ENCODE data around the gene HEXD. TPM values are rescaled to one million over a fixed set of nuclear protein-coding genes. Genes with fewer than 3 reads are reported as not detected.

Gene HEXD
- total and polyA plus RNA-seq, 4 donors: 5.6 to 19.9 (median 12.2) TPM

DNA sequence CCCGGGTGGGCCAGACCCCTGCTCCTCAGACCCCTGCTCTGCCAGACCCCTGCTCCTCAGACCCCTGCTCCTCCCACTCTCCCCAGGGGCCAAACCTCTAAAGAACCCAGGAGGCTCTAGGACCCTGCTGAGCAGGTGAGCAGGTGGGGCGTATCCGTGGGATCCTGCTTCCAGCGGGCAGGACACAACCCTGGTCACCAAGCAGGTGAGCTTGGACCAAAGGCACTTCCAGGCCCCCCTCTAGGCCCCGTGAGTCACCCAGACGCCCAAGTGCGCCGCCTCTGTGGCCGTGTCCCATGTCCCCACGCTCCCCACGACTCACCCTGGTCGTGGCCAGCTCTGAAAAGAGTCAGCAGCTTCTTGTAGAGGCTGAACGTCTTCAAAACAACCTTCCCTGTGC lies 27.4 kb downstream of the HEXD start:
- no peak for DNase-seq (ENCODE audit: low spot score)
- H3K36me3 ChIP-seq (ENCODE audit: control insufficient read depth in 4 of 4, insufficient read depth in 3 of 4, low read depth in 1 of 4, low read length in 3 of 4): peaks cover 0 to 10% (median 2%) of the 10 kb centered on the region in 4 donors
- H3K4me3 ChIP-seq (ENCODE audit: low read depth in 1 of 3, low read length in 3 of 3): peak overlapping the region in 1 of 3 donors; percentile 0
- TF ChIP-seq, protein P1, sequence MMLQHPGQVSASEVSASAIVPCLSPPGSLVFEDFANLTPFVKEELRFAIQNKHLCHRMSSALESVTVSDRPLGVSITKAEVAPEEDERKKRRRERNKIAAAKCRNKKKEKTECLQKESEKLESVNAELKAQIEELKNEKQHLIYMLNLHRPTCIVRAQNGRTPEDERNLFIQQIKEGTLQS (IDR thresholded peaks at IDR 0.05): no peak
- TF ChIP-seq HNF4A (conservative IDR thresholded peaks at IDR 0.05) (no peak), RAD21 (IDR thresholded peaks at IDR 0.05) (no peak), SP1 (IDR thresholded peaks at IDR 0.05) (no peak), JUND (IDR thresholded peaks at IDR 0.05) (no peak), NR2F2 (IDR thresholded peaks at IDR 0.05) (no peak), RXRA (IDR thresholded peaks at IDR 0.05) (no peak), GABPA (IDR thresholded peaks at IDR 0.05 in 1 of 2, conservative IDR thresholded peaks at IDR 0.05 in 1 of 2) (no peak), EGR1 (IDR thresholded peaks at IDR 0.05; ENCODE audit: low read depth in 2 of 2) (no peak)
- no peaks in the 10 kb centered on the region for H3K27me3 ChIP-seq (ENCODE audit: control insufficient read depth in 4 of 4, insufficient read depth in 4 of 4, low read length in 3 of 4)
- H3K9ac ChIP-seq (ENCODE audit: low read depth in 1 of 2, low read length in 2 of 2): no peak overlapping the region
- peak overlapping the region; percentile 75 to 79 for H3K27ac ChIP-seq (ENCODE audit: low read depth in 1 of 2, low read length in 2 of 2)
- peaks cover 17 to 55% (median 39%) of the 10 kb centered on the region in 4 donors for H3K4me1 ChIP-seq (ENCODE audit: control insufficient read depth in 4 of 4, insufficient read depth in 4 of 4, low read length in 3 of 4)
- 78% methylated on average over 13 of the region's 13 CpGs for WGBS
- no peaks in the 10 kb centered on the region for H3K9me3 ChIP-seq (ENCODE audit: control insufficient read depth in 4 of 4, low read length in 3 of 4)

DNA sequence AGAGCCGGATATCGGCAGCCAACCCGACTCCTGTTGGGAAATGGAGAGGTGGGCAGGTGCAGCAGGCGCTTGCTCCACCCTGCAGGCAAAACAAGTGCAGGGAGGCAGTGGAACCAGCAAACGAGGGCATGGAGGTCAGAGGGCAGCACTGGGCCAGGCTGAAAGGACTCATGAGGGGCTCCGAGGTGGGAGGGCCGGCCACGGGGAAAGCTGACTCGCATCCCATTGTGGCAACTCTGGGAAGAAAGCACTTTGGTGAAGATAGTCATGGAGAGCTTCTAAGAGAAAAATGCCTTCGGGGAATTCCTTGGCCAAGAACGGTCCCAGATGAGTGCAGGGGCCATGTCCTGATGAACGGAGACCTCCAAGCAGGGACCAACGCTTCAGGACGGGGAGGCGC lies 28.0 kb downstream of the HEXD start:
- DNase-seq (ENCODE audit: low spot score): no peak
- H3K27ac ChIP-seq (ENCODE audit: low read depth in 1 of 2, low read length in 2 of 2): peak overlapping the region in 1 of 2 donors; percentile 79
- peaks cover 18 to 57% (median 41%) of the 10 kb centered on the region in 4 donors for H3K4me1 ChIP-seq (ENCODE audit: control insufficient read depth in 4 of 4, insufficient read depth in 4 of 4, low read length in 3 of 4)
- H3K27me3 ChIP-seq (ENCODE audit: control insufficient read depth in 4 of 4, insufficient read depth in 4 of 4, low read length in 3 of 4): no peaks in the 10 kb centered on the region
- peaks cover 0 to 10% (median 2%) of the 10 kb centered on the region in 4 donors for H3K36me3 ChIP-seq (ENCODE audit: control insufficient read depth in 4 of 4, insufficient read depth in 3 of 4, low read depth in 1 of 4, low read length in 3 of 4)
- WGBS: 90% methylated on average over 15 of the region's 15 CpGs
- TF ChIP-seq RXRA (IDR thresholded peaks at IDR 0.05): no peak
- TF ChIP-seq NR2F2 (IDR thresholded peaks at IDR 0.05): no peak
- TF ChIP-seq JUND (IDR thresholded peaks at IDR 0.05): no peak
- no peak for TF ChIP-seq YY1 (IDR thresholded peaks at IDR 0.05)
- no peak for TF ChIP-seq FOXA2 (IDR thresholded peaks at IDR 0.05)
- TF ChIP-seq HNF4G (IDR thresholded peaks at IDR 0.05): no peak
- TF ChIP-seq, protein P1 (IDR thresholded peaks at IDR 0.05): no peak
- TF ChIP-seq RAD21 (IDR thresholded peaks at IDR 0.05): no peak
- no peak for TF ChIP-seq HNF4A (conservative IDR thresholded peaks at IDR 0.05)
- TF ChIP-seq FOXA1 (IDR thresholded peaks at IDR 0.05): no peak
- TF ChIP-seq, protein P2, sequence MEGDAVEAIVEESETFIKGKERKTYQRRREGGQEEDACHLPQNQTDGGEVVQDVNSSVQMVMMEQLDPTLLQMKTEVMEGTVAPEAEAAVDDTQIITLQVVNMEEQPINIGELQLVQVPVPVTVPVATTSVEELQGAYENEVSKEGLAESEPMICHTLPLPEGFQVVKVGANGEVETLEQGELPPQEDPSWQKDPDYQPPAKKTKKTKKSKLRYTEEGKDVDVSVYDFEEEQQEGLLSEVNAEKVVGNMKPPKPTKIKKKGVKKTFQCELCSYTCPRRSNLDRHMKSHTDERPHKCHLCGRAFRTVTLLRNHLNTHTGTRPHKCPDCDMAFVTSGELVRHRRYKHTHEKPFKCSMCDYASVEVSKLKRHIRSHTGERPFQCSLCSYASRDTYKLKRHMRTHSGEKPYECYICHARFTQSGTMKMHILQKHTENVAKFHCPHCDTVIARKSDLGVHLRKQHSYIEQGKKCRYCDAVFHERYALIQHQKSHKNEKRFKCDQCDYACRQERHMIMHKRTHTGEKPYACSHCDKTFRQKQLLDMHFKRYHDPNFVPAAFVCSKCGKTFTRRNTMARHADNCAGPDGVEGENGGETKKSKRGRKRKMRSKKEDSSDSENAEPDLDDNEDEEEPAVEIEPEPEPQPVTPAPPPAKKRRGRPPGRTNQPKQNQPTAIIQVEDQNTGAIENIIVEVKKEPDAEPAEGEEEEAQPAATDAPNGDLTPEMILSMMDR (IDR thresholded peaks at IDR 0.05; ENCODE audit: low read depth, low read length, missing input control): no peak
- TF ChIP-seq, protein P3, sequence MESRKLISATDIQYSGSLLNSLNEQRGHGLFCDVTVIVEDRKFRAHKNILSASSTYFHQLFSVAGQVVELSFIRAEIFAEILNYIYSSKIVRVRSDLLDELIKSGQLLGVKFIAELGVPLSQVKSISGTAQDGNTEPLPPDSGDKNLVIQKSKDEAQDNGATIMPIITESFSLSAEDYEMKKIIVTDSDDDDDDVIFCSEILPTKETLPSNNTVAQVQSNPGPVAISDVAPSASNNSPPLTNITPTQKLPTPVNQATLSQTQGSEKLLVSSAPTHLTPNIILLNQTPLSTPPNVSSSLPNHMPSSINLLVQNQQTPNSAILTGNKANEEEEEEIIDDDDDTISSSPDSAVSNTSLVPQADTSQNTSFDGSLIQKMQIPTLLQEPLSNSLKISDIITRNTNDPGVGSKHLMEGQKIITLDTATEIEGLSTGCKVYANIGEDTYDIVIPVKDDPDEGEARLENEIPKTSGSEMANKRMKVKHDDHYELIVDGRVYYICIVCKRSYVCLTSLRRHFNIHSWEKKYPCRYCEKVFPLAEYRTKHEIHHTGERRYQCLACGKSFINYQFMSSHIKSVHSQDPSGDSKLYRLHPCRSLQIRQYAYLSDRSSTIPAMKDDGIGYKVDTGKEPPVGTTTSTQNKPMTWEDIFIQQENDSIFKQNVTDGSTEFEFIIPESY (IDR thresholded peaks at IDR 0.05): no peak
- TF ChIP-seq, protein P4, sequence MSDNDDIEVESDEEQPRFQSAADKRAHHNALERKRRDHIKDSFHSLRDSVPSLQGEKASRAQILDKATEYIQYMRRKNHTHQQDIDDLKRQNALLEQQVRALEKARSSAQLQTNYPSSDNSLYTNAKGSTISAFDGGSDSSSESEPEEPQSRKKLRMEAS (IDR thresholded peaks at IDR 0.05): no peak
- no peak for TF ChIP-seq TAF1 (conservative IDR thresholded peaks at IDR 0.05)
- TF ChIP-seq GABPA (IDR thresholded peaks at IDR 0.05 in 1 of 2, conservative IDR thresholded peaks at IDR 0.05 in 1 of 2): no peak
- TF ChIP-seq, protein P5, sequence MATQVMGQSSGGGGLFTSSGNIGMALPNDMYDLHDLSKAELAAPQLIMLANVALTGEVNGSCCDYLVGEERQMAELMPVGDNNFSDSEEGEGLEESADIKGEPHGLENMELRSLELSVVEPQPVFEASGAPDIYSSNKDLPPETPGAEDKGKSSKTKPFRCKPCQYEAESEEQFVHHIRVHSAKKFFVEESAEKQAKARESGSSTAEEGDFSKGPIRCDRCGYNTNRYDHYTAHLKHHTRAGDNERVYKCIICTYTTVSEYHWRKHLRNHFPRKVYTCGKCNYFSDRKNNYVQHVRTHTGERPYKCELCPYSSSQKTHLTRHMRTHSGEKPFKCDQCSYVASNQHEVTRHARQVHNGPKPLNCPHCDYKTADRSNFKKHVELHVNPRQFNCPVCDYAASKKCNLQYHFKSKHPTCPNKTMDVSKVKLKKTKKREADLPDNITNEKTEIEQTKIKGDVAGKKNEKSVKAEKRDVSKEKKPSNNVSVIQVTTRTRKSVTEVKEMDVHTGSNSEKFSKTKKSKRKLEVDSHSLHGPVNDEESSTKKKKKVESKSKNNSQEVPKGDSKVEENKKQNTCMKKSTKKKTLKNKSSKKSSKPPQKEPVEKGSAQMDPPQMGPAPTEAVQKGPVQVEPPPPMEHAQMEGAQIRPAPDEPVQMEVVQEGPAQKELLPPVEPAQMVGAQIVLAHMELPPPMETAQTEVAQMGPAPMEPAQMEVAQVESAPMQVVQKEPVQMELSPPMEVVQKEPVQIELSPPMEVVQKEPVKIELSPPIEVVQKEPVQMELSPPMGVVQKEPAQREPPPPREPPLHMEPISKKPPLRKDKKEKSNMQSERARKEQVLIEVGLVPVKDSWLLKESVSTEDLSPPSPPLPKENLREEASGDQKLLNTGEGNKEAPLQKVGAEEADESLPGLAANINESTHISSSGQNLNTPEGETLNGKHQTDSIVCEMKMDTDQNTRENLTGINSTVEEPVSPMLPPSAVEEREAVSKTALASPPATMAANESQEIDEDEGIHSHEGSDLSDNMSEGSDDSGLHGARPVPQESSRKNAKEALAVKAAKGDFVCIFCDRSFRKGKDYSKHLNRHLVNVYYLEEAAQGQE (IDR thresholded peaks at IDR 0.05): no peak
- TF ChIP-seq EGR1 (IDR thresholded peaks at IDR 0.05; ENCODE audit: low read depth in 2 of 2): no peak
- H3K9me3 ChIP-seq (ENCODE audit: control insufficient read depth in 4 of 4, low read length in 3 of 4): no peaks in the 10 kb centered on the region
- no peak overlapping the region for H3K4me3 ChIP-seq (ENCODE audit: low read depth in 1 of 3, low read length in 3 of 3)
- H3K9ac ChIP-seq (ENCODE audit: low read depth in 1 of 2, low read length in 2 of 2): no peak overlapping the region

All from liver (tissue), 9 donors.